Right renal pelvis (tissue), 4 donors: ENCODE measurements around the gene SRRM4. TPM values are rescaled to one million over a fixed set of nuclear protein-coding genes. Genes with fewer than 3 reads are reported as not detected.
"Not testable (repeated sequence)": the region's sequence is repeated elsewhere in the genome, so short reads cannot be mapped to it uniquely, and the experiment has no call there.

Source experiments
- DNase-seq, 4 donors: peaks; one replicate each; pipeline ENCODE4 v3.0.0-alpha.2; 2013; ENCODE audit warnings: low read depth in 4 of 4, low spot score in 3 of 4, missing footprints in 1 of 4
- polyA plus RNA-seq, 4 donors: library from polyadenylated mRNA; unstranded; fragments of 120-200 nt; gene quantifications; one replicate each; pipeline ENCODE4 v1.2.1, GENCODE V29; 2013; ENCODE audit not compliant: insufficient read length in 4 of 4

The SRRM4 gene
- polyA plus RNA-seq, 4 donors, result 0.03 to 0.17 (median 0.10) TPM; not detected in 1

GRCh38 chr12:119068129-119068856 is 87.0 kb downstream of the SRRM4 start:
- DNase-seq, result no peak

- no peak for DNase-seq
Measured at GRCh38 chr12:119069147-119069642, 87.9 kb downstream of the SRRM4 start.

GRCh38 chr12:119071176-119071575 is 89.8 kb downstream of the SRRM4 start:
- no peak for DNase-seq

DNA sequence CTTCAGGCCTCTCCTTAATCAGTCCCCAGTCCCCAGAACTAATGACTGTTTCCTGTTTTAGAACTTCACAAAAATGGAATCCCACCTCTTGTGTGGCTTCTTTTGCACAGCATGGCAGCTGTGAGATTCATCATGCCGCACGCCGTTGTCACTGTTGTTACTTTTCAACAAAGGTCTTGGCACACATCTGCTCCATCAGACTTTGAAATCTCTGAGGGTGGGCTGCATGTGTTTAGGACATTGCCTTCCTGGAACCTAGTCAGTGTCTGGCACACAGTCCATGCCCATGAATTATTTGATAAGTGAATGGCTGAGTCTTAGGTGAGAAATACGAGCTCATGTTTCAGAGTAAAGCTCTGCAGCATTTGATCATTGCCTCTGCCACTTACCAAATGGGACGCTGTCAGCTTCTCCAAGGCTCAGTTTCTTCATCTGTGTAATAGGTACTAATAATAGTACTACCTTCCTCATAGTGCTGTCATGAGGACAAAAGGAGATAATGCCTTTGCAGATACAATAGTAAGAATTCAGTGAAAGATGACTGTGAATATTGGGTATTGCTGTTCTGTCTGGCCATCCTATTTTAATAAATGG is 90.4 kb downstream of the SRRM4 start:
- DNase-seq, result no peak

GRCh38 chr12:119072440-119072839 is 91.1 kb downstream of the SRRM4 start:
- no peak for DNase-seq

DNA sequence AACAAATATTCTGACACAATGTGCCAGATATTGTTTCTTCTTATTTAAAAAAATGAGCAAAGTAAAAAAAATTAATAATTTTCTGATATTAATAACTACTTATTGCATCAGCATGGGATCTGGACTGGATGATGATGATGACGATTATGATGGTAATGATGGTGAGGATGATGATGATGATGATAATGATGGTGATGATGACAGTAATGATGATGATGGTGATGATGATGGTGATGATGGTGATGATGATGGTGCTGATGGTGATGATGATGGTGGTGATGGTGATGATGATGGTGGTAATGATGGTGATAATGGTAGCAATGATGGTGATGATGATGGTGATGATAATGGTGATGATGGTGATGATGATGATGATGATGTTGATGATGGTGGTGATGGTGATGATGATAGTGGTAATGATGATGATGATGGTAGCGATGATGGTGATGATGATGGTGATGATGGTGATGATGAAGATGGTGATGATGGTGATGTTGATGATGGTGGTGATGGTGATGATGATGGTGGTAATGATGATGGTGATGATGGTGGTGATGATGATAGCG is 94.0 kb downstream of the SRRM4 start:
- DNase-seq, result no peak

DNA sequence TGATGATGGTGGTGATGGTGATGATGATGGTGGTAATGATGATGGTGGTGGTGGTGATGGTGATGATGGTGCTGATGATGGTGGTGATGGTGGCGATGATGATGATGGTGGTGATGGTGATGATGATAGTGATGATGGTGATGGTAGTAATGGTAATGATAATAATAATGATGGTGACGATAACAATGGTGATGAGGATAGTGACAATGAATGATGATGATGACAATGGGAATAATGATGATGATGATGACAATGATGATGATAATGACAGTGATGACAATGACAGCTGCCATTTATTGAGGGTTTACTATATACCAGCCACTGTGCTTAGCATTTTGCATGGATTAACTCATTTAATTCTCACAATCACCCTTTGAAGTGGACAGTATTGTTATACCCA is 94.6 kb downstream of the SRRM4 start:
- DNase-seq, result no peak

DNA sequence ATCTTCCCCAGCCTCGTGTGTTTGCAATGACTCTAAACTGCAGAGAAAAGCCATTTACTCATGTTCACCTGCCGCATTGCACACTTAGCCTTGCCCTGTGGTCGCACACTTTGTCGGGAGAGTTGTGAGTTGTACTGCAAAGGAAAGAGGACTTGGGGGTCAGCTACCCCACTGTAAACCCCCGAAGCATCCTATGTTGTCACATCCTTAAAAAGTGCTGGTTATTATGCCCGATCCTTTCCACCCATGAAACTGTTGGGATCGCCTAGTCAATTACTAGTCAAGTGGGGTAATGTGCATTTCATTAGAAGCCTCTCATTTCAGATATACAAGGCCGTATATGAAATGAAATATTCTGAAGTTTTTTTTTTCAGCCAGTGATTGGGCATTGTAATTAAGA is 98.2 kb downstream of the SRRM4 start:
- DNase-seq, result no peak

DNA sequence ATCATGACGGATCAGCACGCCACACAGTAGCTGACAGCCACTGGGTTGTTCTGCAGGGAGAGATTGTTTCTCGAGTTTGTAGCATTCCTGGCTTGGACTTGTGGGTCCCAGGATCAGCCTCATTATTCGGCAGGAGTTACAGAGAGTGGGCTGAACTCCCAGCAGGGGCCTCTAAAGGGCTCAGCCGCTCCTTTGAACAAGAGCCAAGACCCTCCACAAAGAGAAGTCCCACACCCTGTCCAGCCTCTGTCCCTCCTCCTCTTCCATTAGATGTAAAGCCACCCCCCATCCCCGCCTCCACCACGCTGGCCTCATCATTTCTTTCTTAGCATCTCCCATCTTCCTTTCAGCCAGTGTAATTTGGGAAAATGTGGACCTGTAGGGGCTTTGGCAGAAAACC is 100.7 kb downstream of the SRRM4 start:
- DNase-seq, result no peak

DNA sequence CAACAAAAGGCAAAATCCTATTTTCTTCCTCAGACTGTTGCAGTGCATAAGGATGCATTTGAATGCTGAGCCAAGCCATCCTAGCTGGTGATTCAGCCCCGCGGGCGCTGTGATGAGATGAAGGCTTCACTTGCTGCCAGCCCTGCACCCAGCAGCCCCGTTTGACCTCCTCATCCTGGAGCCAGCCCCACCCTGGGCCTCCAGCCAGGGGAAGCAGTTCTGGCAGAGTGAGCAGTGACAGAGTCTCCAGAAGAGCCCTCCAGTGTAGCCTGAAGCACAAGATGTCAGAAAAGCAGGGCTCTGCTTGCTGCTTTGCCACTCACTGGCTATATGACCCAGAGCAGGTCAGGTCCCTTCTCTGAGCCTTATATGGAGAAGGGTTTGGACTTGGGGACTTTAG is 101.2 kb downstream of the SRRM4 start:
- DNase-seq, result no peak

GRCh38 chr12:119088685-119089379 is 107.5 kb downstream of the SRRM4 start:
- no peak for DNase-seq

- DNase-seq, result no peak
Measured at GRCh38 chr12:119089380-119090013, 108.2 kb downstream of the SRRM4 start.

GRCh38 chr12:119090276-119090675 is 108.9 kb downstream of the SRRM4 start:
- DNase-seq, result no peak

DNA sequence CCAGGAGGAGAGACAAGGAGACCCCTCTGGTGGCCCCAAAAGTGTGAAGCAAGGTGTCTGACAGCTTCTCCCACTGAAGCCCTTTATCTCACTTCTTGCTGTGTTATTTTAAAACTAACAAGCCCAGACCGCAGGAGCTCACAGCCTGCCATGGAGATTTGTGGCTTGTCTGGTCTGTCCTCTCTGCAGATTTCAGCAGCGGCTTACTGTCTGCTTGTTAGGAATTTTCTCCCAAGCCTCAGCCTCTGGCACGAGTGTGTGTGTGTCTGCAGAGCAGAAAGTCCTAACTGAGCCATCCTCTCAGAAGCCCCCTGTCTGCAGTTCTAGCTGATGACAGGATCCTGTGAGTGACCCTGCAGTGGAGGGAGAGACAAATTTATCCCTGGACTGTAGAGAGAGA is 109.5 kb downstream of the SRRM4 start:
- DNase-seq, result no peak

DNA sequence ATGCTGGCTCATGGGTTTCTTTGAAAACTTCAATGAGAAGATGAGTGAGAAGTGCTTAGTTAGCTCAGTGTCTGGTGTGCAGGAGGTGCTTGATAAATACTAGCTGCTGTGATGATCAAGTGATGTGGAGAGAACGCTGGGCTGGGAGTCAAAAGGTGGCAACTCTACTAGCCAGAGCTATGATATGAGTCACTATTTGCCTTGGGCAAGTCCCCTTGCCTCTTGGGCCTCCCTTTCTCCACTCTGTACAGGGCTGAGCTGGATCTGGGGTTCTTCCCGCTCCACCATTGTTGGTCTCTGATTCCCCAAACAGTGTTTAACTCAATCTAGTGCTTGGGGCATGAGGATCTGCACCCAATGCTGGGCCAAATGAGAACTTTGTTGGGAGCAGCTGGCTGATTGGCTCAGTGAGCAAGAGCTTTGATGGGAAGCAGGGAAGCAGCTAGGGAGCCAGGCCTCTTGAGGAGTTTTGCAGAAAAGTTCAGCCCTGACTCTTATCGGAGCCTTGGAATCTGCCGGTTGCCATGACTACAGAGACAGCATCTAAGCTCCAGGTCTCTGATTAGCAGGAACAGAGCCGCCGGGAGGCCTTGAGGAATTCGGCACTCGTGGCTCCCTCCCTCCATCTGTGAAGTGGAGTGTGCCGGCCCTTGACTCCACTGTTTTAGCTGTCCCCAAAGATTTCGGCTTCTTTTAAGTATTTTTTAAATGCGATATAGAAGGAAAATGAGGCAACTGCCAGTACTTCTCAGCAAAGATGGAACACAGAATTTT is 115.3 kb downstream of the SRRM4 start:
- no peak for DNase-seq

DNA sequence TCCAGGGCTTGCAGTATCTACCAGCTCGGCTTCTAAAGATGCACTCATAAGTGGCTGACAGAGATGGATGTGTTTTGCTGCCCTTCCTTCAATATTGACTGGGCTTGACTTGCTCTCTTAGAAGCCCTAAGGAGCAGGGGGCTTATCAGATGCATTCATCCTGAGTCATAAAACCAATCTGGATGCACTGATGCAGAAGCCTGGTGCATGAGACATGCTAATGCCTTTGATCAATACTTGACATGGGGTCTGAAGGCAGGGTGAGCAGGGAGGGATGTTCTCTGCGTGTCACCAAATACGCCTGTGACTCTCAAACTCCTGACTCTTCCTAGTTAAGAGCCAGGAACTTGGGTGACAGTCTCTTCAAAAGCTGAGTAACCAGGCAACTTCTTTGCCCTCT is 119.6 kb downstream of the SRRM4 start:
- no peak for DNase-seq

DNA sequence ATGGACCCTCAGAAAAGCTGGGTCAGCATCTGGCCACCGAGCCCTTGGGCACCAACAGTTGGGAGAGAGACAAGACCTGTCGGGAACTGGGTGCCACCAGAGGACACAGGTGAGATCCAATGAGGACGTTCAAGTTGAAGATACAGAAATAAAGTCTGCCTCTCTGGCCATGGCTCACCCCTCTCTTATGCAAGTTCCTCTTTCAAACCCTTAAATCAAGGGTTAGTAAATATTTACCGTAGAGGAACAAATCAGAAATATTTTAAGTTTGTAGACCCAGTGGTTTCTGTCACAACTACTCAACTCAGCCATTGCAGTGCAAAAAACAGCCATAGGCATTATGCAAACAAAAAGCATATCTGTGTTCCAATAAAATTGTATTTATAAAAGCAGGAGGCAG is 120.9 kb downstream of the SRRM4 start:
- DNase-seq, result no peak

- DNase-seq, result no peak
Measured at GRCh38 chr12:119102714-119103113, 121.4 kb downstream of the SRRM4 start.

GRCh38 chr12:119104969-119105368 is 123.6 kb downstream of the SRRM4 start:
- not testable (repeated sequence) for DNase-seq

GRCh38 chr12:119113496-119113986 is 132.2 kb downstream of the SRRM4 start:
- DNase-seq, result no peak
